IMR-90 (cell line): ENCODE results near the gene SLC18A2. TPM values are rescaled to one million over a fixed set of nuclear protein-coding genes. Genes with fewer than 3 reads are reported as not detected.

Source experiments
- ATAC-seq: fragments of 200-7000 bp; cut with Tn5 transposase; 2 replicates; pipeline ENCODE4 v1.9.1; 2020; ENCODE audit warnings: low read depth, mild to moderate bottlenecking, moderate library complexity
- BruUV-seq: library from RNA; stranded (reverse); fragments of 400-500 nt; replicated peaks from 2 replicates; lab custom pipeline; 2021; lab: Mats Ljungman, UMichigan
- CTCF ChIA-PET: fragments of 300-600 bp; formaldehyde crosslinking; extraction: SDS; loops from one replicate; lab custom pipeline; 2021; ENCODE audit warnings: antibody characterized with exemption; lab: Yijun Ruan, JAX
- POLR2A ChIA-PET: fragments of 300-600 bp; sonication (Branson Sonifier 250); formaldehyde crosslinking; loops from one replicate; lab custom pipeline; 2022; ENCODE audit warnings: antibody characterized with exemption; ENCODE audit not compliant: unreplicated experiment; lab: Charles Lee
- DNase-seq: peaks from one replicate; pipeline ENCODE4 v3.0.0; 2013
- H2AFZ ChIP-seq: replicated peaks from 2 replicates; pipeline ENCODE3; 2013; ENCODE audit warnings: low read length, mild to moderate bottlenecking; ENCODE audit not compliant: poor library complexity
- H2AK5ac ChIP-seq: 2 replicates; pipeline ENCODE4 v1.6.1; 2013; ENCODE audit warnings: low read depth, low read length, inconsistent platforms
- H2AK9ac ChIP-seq: replicated peaks from 2 replicates; pipeline ENCODE3; 2013; ENCODE audit warnings: mild to moderate bottlenecking, low read depth, low read length, moderate library complexity; ENCODE audit not compliant: poor library complexity
- H2BK120ac ChIP-seq: 2 replicates; pipeline ENCODE4 v1.6.1; 2013; ENCODE audit warnings: low read depth, low read length, inconsistent platforms
- H2BK15ac ChIP-seq: 3 replicates; pipeline ENCODE4 v1.6.1; 2013; ENCODE audit warnings: low read depth, low read length, inconsistent platforms
- H2BK20ac ChIP-seq: 2 replicates; pipeline ENCODE4 v1.6.1; 2013; ENCODE audit warnings: low read depth, mild to moderate bottlenecking, inconsistent platforms, low read length, moderate library complexity
- H2BK5ac ChIP-seq: 2 replicates; pipeline ENCODE4 v1.6.1; 2013; ENCODE audit warnings: mild to moderate bottlenecking, low read depth, low read length, inconsistent platforms; ENCODE audit not compliant: poor library complexity, severe bottlenecking
- H3K14ac ChIP-seq: replicated peaks from 2 replicates; pipeline ENCODE4 v1.6.1; 2013; ENCODE audit warnings: low read depth, low read length, inconsistent platforms
- H3K18ac ChIP-seq: 2 replicates; pipeline ENCODE4 v1.6.1; 2013; ENCODE audit warnings: low read depth, low read length, control low read depth
- H3K23ac ChIP-seq: 2 replicates; pipeline ENCODE4 v1.6.1; 2013; ENCODE audit warnings: low read depth, low read length, inconsistent platforms
- H3K27ac ChIP-seq: 2 replicates; pipeline ENCODE4 v1.5.1; 2013; ENCODE audit warnings: mild to moderate bottlenecking, control low read depth, low read length; ENCODE audit not compliant: insufficient read depth
- H3K27me3 ChIP-seq: 2 replicates; pipeline ENCODE4 v1.6.1; 2013; ENCODE audit warnings: low read length; ENCODE audit not compliant: control insufficient read depth, insufficient read depth
- H3K36me3 ChIP-seq: 2 replicates; pipeline ENCODE4 v1.6.1; 2013; ENCODE audit warnings: low read length, mixed read lengths; ENCODE audit not compliant: control insufficient read depth, insufficient read depth
- H3K4ac ChIP-seq: 2 replicates; pipeline ENCODE4 v1.6.1; 2013; ENCODE audit warnings: low read depth, low read length, inconsistent platforms
- H3K4me1 ChIP-seq: 2 replicates; pipeline ENCODE4 v1.6.1; 2013; ENCODE audit warnings: low read length, mixed read lengths; ENCODE audit not compliant: control insufficient read depth, insufficient read depth
- H3K4me2 ChIP-seq: 2 replicates; pipeline ENCODE4 v1.6.1; 2013; ENCODE audit warnings: low read depth, mild to moderate bottlenecking, control low read depth, low read length, moderate library complexity
- H3K4me3 ChIP-seq: 2 replicates; pipeline ENCODE4 v1.5.1; 2013; ENCODE audit warnings: low read depth, mild to moderate bottlenecking, control low read depth, low read length, moderate library complexity; ENCODE audit not compliant: insufficient read depth
- H3K56ac ChIP-seq: 2 replicates; pipeline ENCODE4 v1.6.1; 2013; ENCODE audit warnings: low read length, inconsistent platforms; ENCODE audit not compliant: insufficient read depth; ENCODE audit errors: extremely low read depth
- H3K79me1 ChIP-seq, 2 experiments: 2 replicates each; pipeline ENCODE4 v1.6.1; 2013; ENCODE audit warnings: low read length in 2 of 2, inconsistent platforms in 1 of 2, low read depth in 1 of 2
- H3K9ac ChIP-seq: 2 replicates; pipeline ENCODE4 v1.6.1; 2013; ENCODE audit warnings: low read depth, low read length, control low read depth
- H3K9me1 ChIP-seq: 2 replicates; pipeline ENCODE4 v1.6.1; 2013; ENCODE audit warnings: low read length, inconsistent platforms; ENCODE audit not compliant: insufficient read depth
- H3K9me3 ChIP-seq: 2 replicates; pipeline ENCODE4 v1.6.1; 2013; ENCODE audit warnings: low read length; ENCODE audit not compliant: control insufficient read depth, insufficient read depth
- H4K20me1 ChIP-seq: 2 replicates; pipeline ENCODE4 v1.6.1; 2013; ENCODE audit warnings: low read length, inconsistent platforms; ENCODE audit not compliant: insufficient read depth
- H4K5ac ChIP-seq: 2 replicates; pipeline ENCODE4 v1.6.1; 2013; ENCODE audit warnings: mild to moderate bottlenecking, low read depth, low read length, control low read depth
- H4K8ac ChIP-seq, 2 experiments: 2 replicates each; pipeline ENCODE4 v1.6.1; 2013; ENCODE audit warnings: low read depth in 2 of 2, low read length in 2 of 2, control low read depth in 1 of 2, inconsistent platforms in 1 of 2
- H4K91ac ChIP-seq: 2 replicates; pipeline ENCODE4 v1.6.1; 2013; ENCODE audit warnings: low read depth, low read length, inconsistent platforms; ENCODE audit not compliant: insufficient read depth
- RAD21 ChIP-seq: IDR thresholded peaks from 2 replicates; pipeline ENCODE4 v1.6.1; 2012; ENCODE audit warnings: low read length, improper control_type of control experiment
- WGBS, 2 experiments: methylation state at CpG; one replicate each; pipeline versions ENCODE4 v1.1.5 to v1.1.7; 2013; ENCODE audit warnings: missing lambda C conversion rate in 2 of 2; ENCODE audit not compliant: insufficient read length in 1 of 2; ENCODE audit errors: extremely low coverage in 2 of 2; 5-methylcytosine and 5-hydroxymethylcytosine counted together
- dilution Hi-C: fragments of 300-500 bp; cut with HindIII; formaldehyde crosslinking; loops from one replicate; pipeline ENCODE4 v1.14.3; 2018; ENCODE audit warnings: low sequenced_read_pairs; ENCODE audit not compliant: unreplicated experiment
- in situ Hi-C: fragments of 300-500 bp; cut with MboI; formaldehyde crosslinking; loops from 3 replicates; pipeline ENCODE4 v1.14.3; 2019; ENCODE audit warnings: low sequenced_read_pairs, inconsistent platforms, mixed read lengths
- intact Hi-C: fragments of 100-400 bp; cut with micrococcal nuclease; formaldehyde crosslinking; loops from 2 replicates; pipeline ENCODE4 v1.10.0; 2022
- polyA plus RNA-seq, 3 experiments: library from polyadenylated mRNA; depleted of rRNA; stranded (reverse); fragments of >200 nt; gene quantifications; 2 replicates each; pipeline ENCODE4 v1.2.3, GENCODE V29; 2012; ENCODE audit warnings: low replicate concordance in 1 of 3
- total RNA-seq: library from RNA; depleted of rRNA; stranded (reverse); fragments of >200 nt; gene quantifications from 2 replicates; pipeline ENCODE4 v1.2.3, GENCODE V29; 2012

SLC18A2 gene
- total and polyA plus RNA-seq, 2 of the 4 experiments (the other 2 are of a cell fraction): not detected

GRCh38 chr10:117246997-117247671, 6.2 kb downstream of the SLC18A2 start:
- ChIA-PET POLR2A (interaction anchor here (0.6 kb wide), 1 partner anchor 1473 kb away, joined by 4 read pairs; no protein-coding TSS in a partner anchor), CTCF (interaction anchor here (0.6 kb wide), 1 partner anchor 1063 kb away, joined by 4 read pairs; no protein-coding TSS in a partner anchor)
- H3K27ac ChIP-seq: no peak overlapping the region
- no peak for TF ChIP-seq RAD21
- no peak overlapping the region for H3K18ac ChIP-seq
- H3K4me1 ChIP-seq: no peaks in the 10 kb centered on the region
- H2AFZ ChIP-seq: no peak overlapping the region
- H4K20me1 ChIP-seq: no peaks in the 10 kb centered on the region
- H3K4ac ChIP-seq: no peak overlapping the region
- no TSS peak for BruUV-seq
- H3K4me3 ChIP-seq: no peak overlapping the region
- no peak overlapping the region for H3K56ac ChIP-seq
- no peak overlapping the region for H4K5ac ChIP-seq
- no peak overlapping the region for H2BK120ac ChIP-seq
- H3K4me2 ChIP-seq: no peak overlapping the region
- H3K36me3 ChIP-seq: no peaks in the 10 kb centered on the region
- dilution Hi-C loops: no loop called here
- no peak overlapping the region for H2BK5ac ChIP-seq
- no peak overlapping the region for H2BK20ac ChIP-seq
- H3K14ac ChIP-seq: no peak overlapping the region
- no peaks in the 10 kb centered on the region for H3K79me1 ChIP-seq
- no peak for DNase-seq
- H3K9me1 ChIP-seq: no peaks in the 10 kb centered on the region
- no peak overlapping the region for H3K23ac ChIP-seq
- H3K9me3 ChIP-seq: no peaks in the 10 kb centered on the region
- WGBS, 2 experiments: no CpG with 5 or more reads among the region's 3 CpGs
- ATAC-seq: no peak
- no peak overlapping the region for H2AK5ac ChIP-seq
- peaks cover 9% of the 10 kb centered on the region for H3K27me3 ChIP-seq
- intact Hi-C loops: no loop called here
- no peak overlapping the region for H3K9ac ChIP-seq
- no peak overlapping the region for H2BK15ac ChIP-seq
- no peak overlapping the region for H4K8ac ChIP-seq
- H4K91ac ChIP-seq: no peak overlapping the region
- in situ Hi-C loops: no loop called here
- no peak overlapping the region for H2AK9ac ChIP-seq
